Natural killer cell (primary cell): ENCODE measurements around the gene NECTIN4. TPM values are rescaled to one million over a fixed set of nuclear protein-coding genes. Genes with fewer than 3 reads are reported as not detected.

ENCODE experiments used
- ATAC-seq, 3 donors: fragments of 150-1000 bp in 2 of 3; fragments of 200-7000 bp in 1 of 3; cut with Tn5 transposase; 1 replicate in 1 of 3; 2 replicates in 2 of 3; pipeline ENCODE4 v1.10.0; 2021; ENCODE audit warnings: mild to moderate bottlenecking in 2 of 3, moderate library complexity in 2 of 3
- DNase-seq, 2 donors: peaks; one replicate each; pipeline versions ENCODE4 v3.0.0 to v3.0.0-alpha.2; 2013 to 2021; ENCODE audit warnings: mixed read lengths in 1 of 2
- H3K27ac ChIP-seq: one replicate; pipeline ENCODE4 v1.5.1; 2013; ENCODE audit warnings: mild to moderate bottlenecking, low read length
- H3K27me3 ChIP-seq: one replicate; pipeline ENCODE4 v1.6.1; 2013; ENCODE audit warnings: low read length; ENCODE audit not compliant: control insufficient read depth, insufficient read depth
- H3K36me3 ChIP-seq: one replicate; pipeline ENCODE4 v1.6.1; 2013; ENCODE audit warnings: low read length; ENCODE audit not compliant: control insufficient read depth, insufficient read depth
- H3K4me1 ChIP-seq: one replicate; pipeline ENCODE4 v1.6.1; 2013; ENCODE audit warnings: low read length; ENCODE audit not compliant: control insufficient read depth, insufficient read depth
- H3K4me3 ChIP-seq: one replicate; pipeline ENCODE4 v1.5.1; 2013; ENCODE audit warnings: low read length
- H3K9me3 ChIP-seq: one replicate; pipeline ENCODE4 v1.6.1; 2013; ENCODE audit warnings: low read length; ENCODE audit not compliant: control insufficient read depth, insufficient read depth
- H3K27ac Mint-ChIP-seq, 2 donors: one replicate each; pipeline ENCODE4 v1.8.0; 2022; ENCODE audit warnings: mild to moderate bottlenecking in 2 of 2, mixed read lengths in 2 of 2, moderate library complexity in 1 of 2
- H3K27me3 Mint-ChIP-seq, 2 donors: one replicate each; pipeline ENCODE4 v1.8.0; 2022; ENCODE audit warnings: low read depth in 2 of 2, mixed read lengths in 2 of 2
- H3K36me3 Mint-ChIP-seq: one replicate; pipeline ENCODE4 v1.8.0; 2022; ENCODE audit warnings: mixed read lengths
- H3K4me1 Mint-ChIP-seq, 2 donors: one replicate each; pipeline ENCODE4 v1.8.0; 2022; ENCODE audit warnings: mixed read lengths in 2 of 2
- H3K4me3 Mint-ChIP-seq: one replicate; pipeline ENCODE4 v1.8.0; 2022; ENCODE audit warnings: mild to moderate bottlenecking, moderate library complexity, mixed read lengths
- H3K9me3 Mint-ChIP-seq, 2 donors: one replicate each; pipeline ENCODE4 v1.8.0; 2022; ENCODE audit warnings: mixed read lengths in 2 of 2
- WGBS: methylation state at CpG from one replicate; pipeline ENCODE4 v1.1.7; 2013; ENCODE audit warnings: missing lambda C conversion rate; ENCODE audit not compliant: insufficient coverage; 5-methylcytosine and 5-hydroxymethylcytosine counted together
- intact Hi-C: fragments of 100-400 bp; cut with micrococcal nuclease; formaldehyde crosslinking; loops from one replicate; pipeline ENCODE4 v1.14.2; 2022
- total RNA-seq, 4 donors: library from RNA; stranded (reverse); fragments of 120-200 nt in 1 of 4; gene quantifications; one replicate each; pipeline versions ENCODE4 v1.2.3 to v1.2.4, GENCODE V29; 2013 to 2022
- TF ChIP-seq, protein P1 (sequence below): fragments of 200-600 bp; IDR thresholded peaks from one replicate; pipeline ENCODE4 v1.8.0; 2022; ENCODE audit warnings: antibody characterized with exemption

Gene NECTIN4
- total RNA-seq, 3 donors from 2014 or later (not counting 1 experiment from before 2014, with no cell fraction given) = 0.07 to 0.09 TPM; not detected in 1

DNA sequence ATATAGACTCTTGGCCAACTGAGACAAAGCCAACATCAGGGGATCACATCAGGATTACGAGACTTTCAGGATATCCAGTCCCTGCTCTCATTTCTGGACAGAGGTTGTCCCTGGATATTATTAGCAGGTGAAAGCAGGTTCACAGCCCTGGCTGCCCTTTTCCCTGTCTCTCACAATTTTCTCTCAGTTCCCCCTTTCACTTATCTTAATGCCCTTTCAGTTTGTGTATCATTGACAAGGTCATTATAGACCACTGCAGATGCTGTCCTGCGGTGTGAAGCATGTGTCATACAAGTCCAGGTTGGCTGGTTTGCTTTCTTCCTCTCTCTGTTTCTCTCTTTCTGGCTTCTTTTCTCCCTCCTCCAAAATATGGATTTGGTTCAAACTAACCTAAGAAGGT, 6.7 kb upstream of the NECTIN4 start:
- peaks cover 2% of the 10 kb centered on the region for H3K9me3 ChIP-seq

DNA sequence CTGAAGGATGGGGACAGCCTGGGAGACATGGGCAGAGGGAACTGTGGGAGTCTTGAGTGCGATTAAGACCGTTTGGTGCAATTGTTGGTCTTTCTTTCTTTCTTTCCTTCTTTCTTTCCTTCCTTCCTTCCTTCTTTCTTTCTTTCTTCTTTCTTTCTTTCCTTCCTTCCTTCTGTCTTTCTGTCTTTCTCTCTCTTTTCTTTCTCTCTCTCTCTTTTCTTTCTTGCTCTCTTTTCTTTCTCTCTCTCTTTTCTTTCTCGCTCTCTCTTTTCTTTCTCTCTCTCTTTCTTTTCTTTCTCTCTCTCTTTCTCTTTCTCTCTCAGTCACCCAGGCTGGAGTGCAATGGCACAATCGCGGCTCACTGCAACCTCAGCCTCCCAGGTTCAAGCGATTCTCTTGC, 5.9 kb upstream of the NECTIN4 start:
- Histone ChIP-seq H3K4me1 (peaks cover 21% of the 10 kb centered on the region), H3K36me3 (peaks cover 4% of the 10 kb centered on the region), H3K27ac (no peak overlapping the region), H3K9me3 (peaks cover 2% of the 10 kb centered on the region), H3K4me3 (no peak overlapping the region), H3K27me3 (no peaks in the 10 kb centered on the region)
- H3K27ac Mint-ChIP-seq = peak overlapping the region in 1 of 2 donors; percentile 97
- peaks cover 2 to 3% of the 10 kb centered on the region in 2 donors for H3K9me3 Mint-ChIP-seq
- ATAC-seq = no peak
- intact Hi-C loops = loop anchor here (5.0 kb wide), 2 partner anchors 98 to 328 kb away; no protein-coding TSS in a partner anchor
- TF ChIP-seq, protein P1, sequence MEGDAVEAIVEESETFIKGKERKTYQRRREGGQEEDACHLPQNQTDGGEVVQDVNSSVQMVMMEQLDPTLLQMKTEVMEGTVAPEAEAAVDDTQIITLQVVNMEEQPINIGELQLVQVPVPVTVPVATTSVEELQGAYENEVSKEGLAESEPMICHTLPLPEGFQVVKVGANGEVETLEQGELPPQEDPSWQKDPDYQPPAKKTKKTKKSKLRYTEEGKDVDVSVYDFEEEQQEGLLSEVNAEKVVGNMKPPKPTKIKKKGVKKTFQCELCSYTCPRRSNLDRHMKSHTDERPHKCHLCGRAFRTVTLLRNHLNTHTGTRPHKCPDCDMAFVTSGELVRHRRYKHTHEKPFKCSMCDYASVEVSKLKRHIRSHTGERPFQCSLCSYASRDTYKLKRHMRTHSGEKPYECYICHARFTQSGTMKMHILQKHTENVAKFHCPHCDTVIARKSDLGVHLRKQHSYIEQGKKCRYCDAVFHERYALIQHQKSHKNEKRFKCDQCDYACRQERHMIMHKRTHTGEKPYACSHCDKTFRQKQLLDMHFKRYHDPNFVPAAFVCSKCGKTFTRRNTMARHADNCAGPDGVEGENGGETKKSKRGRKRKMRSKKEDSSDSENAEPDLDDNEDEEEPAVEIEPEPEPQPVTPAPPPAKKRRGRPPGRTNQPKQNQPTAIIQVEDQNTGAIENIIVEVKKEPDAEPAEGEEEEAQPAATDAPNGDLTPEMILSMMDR = no peak
- 95% methylated on average over 6 of the region's 6 CpGs for WGBS
- peaks cover 22% of the 10 kb centered on the region in 2 donors for H3K4me1 Mint-ChIP-seq
- H3K27me3 Mint-ChIP-seq = peaks cover 0 to 11% of the 10 kb centered on the region in 2 donors
- no peak for DNase-seq
- peaks cover 6% of the 10 kb centered on the region for H3K36me3 Mint-ChIP-seq
- H3K4me3 Mint-ChIP-seq = peak overlapping the region; percentile 42

More for the DNA sequence above, 6.7 kb upstream of the NECTIN4 start:
- intact Hi-C loops = loop anchor here (5.0 kb wide), 2 partner anchors 99 to 329 kb away; no protein-coding TSS in a partner anchor
- Mint-ChIP-seq H3K36me3 (peaks cover 6% of the 10 kb centered on the region), H3K9me3 (peaks cover 2 to 3% of the 10 kb centered on the region in 2 donors), H3K27ac (peak overlapping the region; percentile 97 to 100), H3K27me3 (peaks cover 0 to 11% of the 10 kb centered on the region in 2 donors), H3K4me3 (no peak overlapping the region), H3K4me1 (peaks cover 22% of the 10 kb centered on the region in 2 donors)
- H3K4me1 ChIP-seq = peaks cover 21% of the 10 kb centered on the region
- WGBS = 93% methylated on average over 2 of the region's 2 CpGs
- TF ChIP-seq, protein P1 = no peak
- no peak overlapping the region for H3K27ac ChIP-seq
- no peak for ATAC-seq
- no peak for DNase-seq
- no peak overlapping the region for H3K4me3 ChIP-seq
- H3K27me3 ChIP-seq = no peaks in the 10 kb centered on the region
- H3K36me3 ChIP-seq = peaks cover 8% of the 10 kb centered on the region

DNA sequence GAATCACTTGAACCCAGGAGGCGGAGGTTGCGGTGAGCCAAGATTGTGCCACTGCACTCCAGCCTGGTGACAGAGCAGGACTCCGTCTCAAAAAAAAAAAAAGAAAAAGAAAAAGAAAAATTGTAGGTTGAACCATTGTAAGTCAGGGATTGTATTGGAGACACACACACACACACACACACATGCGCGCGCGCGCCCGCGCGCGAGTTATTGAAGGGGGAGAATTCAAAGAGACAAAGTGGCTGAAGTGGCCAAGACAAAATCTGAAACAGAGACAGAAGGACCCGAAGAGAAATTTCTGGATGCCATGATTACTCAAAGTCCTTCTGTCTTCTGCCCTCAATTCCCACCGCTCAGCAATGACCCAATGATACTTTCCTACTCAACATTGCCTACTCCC, 5.1 kb upstream of the NECTIN4 start:
- WGBS = 82% methylated on average over 9 of the region's 14 CpGs
- H3K27me3 ChIP-seq = no peaks in the 10 kb centered on the region
- H3K27ac Mint-ChIP-seq = no peak overlapping the region
- H3K27ac ChIP-seq = no peak overlapping the region
- peaks cover 0 to 11% of the 10 kb centered on the region in 2 donors for H3K27me3 Mint-ChIP-seq
- peak overlapping the region; percentile 35 for H3K4me3 Mint-ChIP-seq
- peaks cover 3% of the 10 kb centered on the region for H3K36me3 ChIP-seq
- H3K9me3 ChIP-seq = peaks cover 2% of the 10 kb centered on the region
- ATAC-seq (no peak), DNase-seq (no peak)
- intact Hi-C loops = no loop called here
- H3K4me3 ChIP-seq = no peak overlapping the region
- peaks cover 6% of the 10 kb centered on the region for H3K36me3 Mint-ChIP-seq
- peaks cover 22% of the 10 kb centered on the region in 2 donors for H3K4me1 Mint-ChIP-seq
- H3K9me3 Mint-ChIP-seq = peaks cover 2 to 3% of the 10 kb centered on the region in 2 donors
- TF ChIP-seq, protein P1 = no peak
- peaks cover 21% of the 10 kb centered on the region for H3K4me1 ChIP-seq

DNA sequence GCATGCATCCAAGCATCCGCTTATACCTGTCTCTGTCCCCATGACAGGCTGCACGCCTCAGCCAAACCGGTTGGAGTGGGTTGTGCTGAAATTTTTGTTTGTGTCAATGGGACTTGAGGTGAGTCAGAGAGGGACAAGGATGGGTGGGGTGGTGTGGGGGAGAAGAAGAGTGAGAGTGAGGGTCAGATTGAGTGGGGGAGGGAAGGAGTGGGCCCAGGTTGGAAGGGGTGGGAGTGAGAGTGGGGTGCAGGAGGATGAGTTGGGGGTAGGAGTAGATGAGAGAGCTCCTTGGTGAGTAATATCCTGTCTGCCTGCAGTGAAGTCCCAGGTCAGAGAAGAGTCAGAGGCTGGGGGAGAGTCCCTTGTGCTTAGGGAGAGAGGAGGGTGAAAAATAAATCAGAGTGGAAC, 3.3 kb upstream of the NECTIN4 start:
- peaks cover 0 to 10% of the 10 kb centered on the region in 2 donors for H3K27me3 Mint-ChIP-seq
- Histone ChIP-seq H3K4me1 (peaks cover 8% of the 10 kb centered on the region), H3K4me3 (no peak overlapping the region), H3K27ac (no peak overlapping the region), H3K36me3 (no peaks in the 10 kb centered on the region), H3K27me3 (no peaks in the 10 kb centered on the region), H3K9me3 (peaks cover 2% of the 10 kb centered on the region)
- H3K9me3 Mint-ChIP-seq = peaks cover 1 to 2% of the 10 kb centered on the region in 2 donors
- TF ChIP-seq, protein P1 = no peak
- H3K36me3 Mint-ChIP-seq = peaks cover 3% of the 10 kb centered on the region
- no peak overlapping the region for H3K4me3 Mint-ChIP-seq
- H3K27ac Mint-ChIP-seq = no peak overlapping the region
- H3K4me1 Mint-ChIP-seq = peaks cover 8% of the 10 kb centered on the region in 2 donors
- intact Hi-C loops = no loop called here
- no peak for DNase-seq
- ATAC-seq = no peak
- 85% methylated on average over 3 of the region's 3 CpGs for whole genome bisulfite sequencing
